GM06990 (cell line): Measurements from ENCODE around the gene LHFPL3.

Experiments
- DNase-seq: peaks from one replicate; pipeline ENCODE4 v3.0.0-alpha.2; 2011; ENCODE audit not compliant: insufficient read length; ENCODE audit errors: extremely low read depth
- H3K27me3 ChIP-seq: replicated peaks from 2 replicates; pipeline ENCODE4 v1.6.0; 2011; ENCODE audit warnings: low read length; ENCODE audit not compliant: control insufficient read depth, insufficient read depth
- H3K36me3 ChIP-seq: 2 replicates; pipeline ENCODE4 v1.5.1; 2011; ENCODE audit warnings: low read length; ENCODE audit not compliant: control insufficient read depth, insufficient read depth
- H3K4me3 ChIP-seq: replicated peaks from 2 replicates; pipeline ENCODE4 v1.5.1; 2011; ENCODE audit warnings: low read depth, mild to moderate bottlenecking, control low read depth, low read length
- TF ChIP-seq, protein P1 (sequence below): IDR thresholded peaks from 2 replicates; pipeline ENCODE4 v1.5.1; 2011; ENCODE audit warnings: low read length, control low read depth, mild to moderate bottlenecking, inconsistent platforms; ENCODE audit not compliant: insufficient read depth, poor library complexity, severe bottlenecking

LHFPL3 gene

GRCh38 chr7:104650991-104651640 is 322.7 kb downstream of the LHFPL3 start:
- DNase-seq: no peak
- no peaks in the 10 kb centered on the region for H3K27me3 ChIP-seq
- TF ChIP-seq, protein P1, sequence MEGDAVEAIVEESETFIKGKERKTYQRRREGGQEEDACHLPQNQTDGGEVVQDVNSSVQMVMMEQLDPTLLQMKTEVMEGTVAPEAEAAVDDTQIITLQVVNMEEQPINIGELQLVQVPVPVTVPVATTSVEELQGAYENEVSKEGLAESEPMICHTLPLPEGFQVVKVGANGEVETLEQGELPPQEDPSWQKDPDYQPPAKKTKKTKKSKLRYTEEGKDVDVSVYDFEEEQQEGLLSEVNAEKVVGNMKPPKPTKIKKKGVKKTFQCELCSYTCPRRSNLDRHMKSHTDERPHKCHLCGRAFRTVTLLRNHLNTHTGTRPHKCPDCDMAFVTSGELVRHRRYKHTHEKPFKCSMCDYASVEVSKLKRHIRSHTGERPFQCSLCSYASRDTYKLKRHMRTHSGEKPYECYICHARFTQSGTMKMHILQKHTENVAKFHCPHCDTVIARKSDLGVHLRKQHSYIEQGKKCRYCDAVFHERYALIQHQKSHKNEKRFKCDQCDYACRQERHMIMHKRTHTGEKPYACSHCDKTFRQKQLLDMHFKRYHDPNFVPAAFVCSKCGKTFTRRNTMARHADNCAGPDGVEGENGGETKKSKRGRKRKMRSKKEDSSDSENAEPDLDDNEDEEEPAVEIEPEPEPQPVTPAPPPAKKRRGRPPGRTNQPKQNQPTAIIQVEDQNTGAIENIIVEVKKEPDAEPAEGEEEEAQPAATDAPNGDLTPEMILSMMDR: no peak

DNA sequence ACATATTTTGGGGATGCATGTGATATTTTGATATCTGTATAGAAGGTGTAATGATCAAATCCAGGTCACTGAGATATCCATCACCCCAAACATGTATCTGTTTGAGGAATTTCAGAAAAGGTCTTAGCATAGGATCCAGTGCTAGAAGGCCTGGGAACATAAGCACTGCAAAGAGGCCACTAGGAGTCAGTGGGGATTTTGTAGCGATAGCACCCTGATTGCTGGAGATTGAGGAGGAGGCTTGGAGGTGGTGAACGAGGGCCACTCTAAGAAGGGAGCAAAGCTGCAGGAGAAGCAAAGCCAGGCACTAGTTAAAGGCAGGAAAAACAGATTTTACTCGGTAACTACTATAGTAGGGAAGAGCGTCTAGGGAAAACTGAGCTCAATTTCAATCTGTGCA is 324.0 kb downstream of the LHFPL3 start:
- no peaks in the 10 kb centered on the region for H3K27me3 ChIP-seq
- H3K4me3 ChIP-seq: no peak overlapping the region
- no peak for DNase-seq
- TF ChIP-seq, protein P1: no peak
- H3K36me3 ChIP-seq: no peaks in the 10 kb centered on the region

More at GRCh38 chr7:104650991-104651640, 322.7 kb downstream of the LHFPL3 start:
- H3K4me3 ChIP-seq: no peak overlapping the region
- no peaks in the 10 kb centered on the region for H3K36me3 ChIP-seq

DNA sequence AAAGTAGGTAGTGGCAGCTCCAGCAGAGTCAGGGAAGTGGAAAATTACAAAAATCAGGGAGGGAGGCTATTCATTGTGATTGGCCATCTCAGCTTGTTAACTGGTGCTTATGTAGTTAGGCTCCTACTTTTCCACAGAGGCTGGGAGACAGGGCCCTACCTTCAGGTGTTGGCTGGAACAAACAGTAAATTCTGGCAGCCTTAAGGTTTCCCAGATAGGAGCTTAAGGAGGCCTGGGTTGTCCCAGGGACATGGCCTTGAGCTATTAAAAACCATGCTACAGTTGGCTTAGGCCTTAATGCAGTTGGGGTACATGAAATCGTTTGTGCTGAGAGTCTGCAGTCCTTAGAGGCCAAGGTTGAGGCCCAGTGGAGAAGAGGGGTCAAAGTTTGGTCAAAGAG is 324.5 kb downstream of the LHFPL3 start:
- Histone ChIP-seq H3K36me3 (no peaks in the 10 kb centered on the region), H3K27me3 (no peaks in the 10 kb centered on the region), H3K4me3 (no peak overlapping the region)
- TF ChIP-seq, protein P1: no peak
- DNase-seq: no peak

- TF ChIP-seq, protein P1: no peak
- Histone ChIP-seq H3K27me3 (no peaks in the 10 kb centered on the region), H3K36me3 (no peaks in the 10 kb centered on the region), H3K4me3 (no peak overlapping the region)
- no peak for DNase-seq
Observed at GRCh38 chr7:104653825-104654401, 325.5 kb downstream of the LHFPL3 start.

GRCh38 chr7:104655592-104655991 is 327.2 kb downstream of the LHFPL3 start:
- TF ChIP-seq, protein P1: no peak
- no peak for DNase-seq
- Histone ChIP-seq H3K4me3 (no peak overlapping the region), H3K27me3 (no peaks in the 10 kb centered on the region), H3K36me3 (no peaks in the 10 kb centered on the region)
